Heart right ventricle (tissue), 16 donors: ENCODE measurements around the gene APOO. TPM values are rescaled to one million over a fixed set of nuclear protein-coding genes. Genes with fewer than 3 reads are reported as not detected.
A peak's percentile ranks its signal among the peaks of the same experiment; 100 is the strongest.

Experiments
- ATAC-seq, 8 donors: fragments of 200-7000 bp; cut with Tn5 transposase; one replicate each; pipeline ENCODE4 v1.9.1; 2020; ENCODE audit warnings: mild to moderate bottlenecking in 8 of 8, moderate library complexity in 8 of 8, moderate number of reproducible peaks in 1 of 8
- DNase-seq, 2 donors: peaks; one replicate each; pipeline ENCODE4 v3.0.0-alpha.2; 2020
- H3K27ac ChIP-seq, 10 donors: fragments of 200-600 bp; sonication (generic) in 2 of 10; one replicate each; pipeline versions ENCODE4 v1.5.0 to v1.8.0; 2020 to 2022; ENCODE audit warnings: mild to moderate bottlenecking in 3 of 10
- H3K27me3 ChIP-seq, 7 donors: fragments of 200-600 bp; one replicate each; pipeline ENCODE4 v1.8.0; 2021 to 2022; ENCODE audit warnings: mild to moderate bottlenecking in 2 of 7
- H3K36me3 ChIP-seq, 9 donors: fragments of 200-600 bp; sonication (generic) in 1 of 9; one replicate each; pipeline versions ENCODE4 v1.5.0 to v1.8.0; 2020 to 2022; ENCODE audit warnings: mild to moderate bottlenecking in 2 of 9
- H3K4me1 ChIP-seq, 9 donors: fragments of 200-600 bp; sonication (generic) in 1 of 9; one replicate each; pipeline versions ENCODE4 v1.5.0 to v1.8.0; 2020 to 2022; ENCODE audit warnings: mild to moderate bottlenecking in 4 of 9
- H3K4me3 ChIP-seq, 10 donors: fragments of 200-600 bp; sonication (generic) in 2 of 10; one replicate each; pipeline versions ENCODE4 v1.5.0 to v1.8.0; 2020 to 2022; ENCODE audit warnings: mild to moderate bottlenecking in 7 of 10, moderate library complexity in 2 of 10
- H3K9me3 ChIP-seq, 11 donors: fragments of 200-600 bp in 10 of 11; sonication (generic) in 2 of 11; one replicate each; pipeline versions ENCODE4 v1.5.0 to v1.8.0; 2013 to 2022; ENCODE audit warnings: mild to moderate bottlenecking in 2 of 11, control low read depth in 1 of 11, moderate library complexity in 1 of 11
- WGBS, 2 donors: extraction: QIAGEN DNeasy Blood & Tissue Kit; methylation state at CpG; one replicate each; pipeline ENCODE4 v1.1.7; 2013; ENCODE audit warnings: inconsistent platforms in 1 of 2; 5-methylcytosine and 5-hydroxymethylcytosine counted together
- intact Hi-C, 10 donors: fragments of 100-400 bp; cut with DNase I; formaldehyde crosslinking; loops; one replicate each; pipeline versions ENCODE4 v1.11.1 to v1.14.2; 2022
- polyA plus RNA-seq, 2 donors: library from polyadenylated mRNA; stranded (reverse); fragments of 200-250 nt; gene quantifications; one replicate each; pipeline ENCODE4 v1.2.3, GENCODE V29; 2013
- total RNA-seq, 10 donors: library from RNA; stranded (reverse); fragmentation: NEBNext Ultra II Directional in 3 of 10; extraction: Animal tissue kit (Norgen Biotek cat#: 25700) in 3 of 10; gene quantifications; one replicate each; pipeline versions ENCODE4 v1.2.1 to v1.2.4, GENCODE V29; 2021 to 2023
- TF ChIP-seq, protein P1 (sequence below), 9 donors: fragments of 200-600 bp; sonication (generic) in 2 of 9; IDR thresholded peaks; one replicate each; pipeline versions ENCODE4 v1.5.0 to v1.8.0; 2021 to 2022; ENCODE audit warnings: antibody characterized with exemption in 9 of 9, mild to moderate bottlenecking in 5 of 9, moderate library complexity in 1 of 9
- donor health status: Arrhythmogenic right ventricular cardiomyopathy.
- donor health status: ischemic (EF 13 %, LVEDD 7.1; RV severe dilation, severe dysfunction).
- donor health status: healthy with polysubstance abuse.
- donor health status: DM: no; HTN: yes; CAD: no.
- donor health status: DM: no; HTN: no; CAD: no.
- donor health status: ischemic (EF 25% LVEDD 6.9; RV normal size, moderate dysfunction).
- donor health status: ischemic (EF 25% LVEDD 5.7; RV mildly dilated, moderate dysfunction).
- donor health status: healthy.
- donor health status: DM: yes; HTN: yes; CAD: no.
- donor health status: Ischemic cardiomyopathy.
- donor health status: ischemic (EF 35%, LVEDD 5.7; RV mildly dilated, moderate dysfunction).
- donor health status: nonischemic (EF 11% LVEDD 7.7; RV severe dilation, severe dysfunction).
- donor health status: DM: yes; HTN: yes; CAD: no.
- donor health status: PGD.
- donor health status: ischemic (EF 29% LVEDD 5.4; RV normal size, mild dysfunction).
- donor health status: nonischemic (EF 23%, LVEDD 6.1; RV moderate dilation, normal function).

APOO gene
- total and polyA plus RNA-seq, 12 donors = 60.9 to 132 (median 102) TPM

- intact Hi-C loops = loop anchor here in 1 of 10 donors (5.0 kb wide), 1 partner anchor 107 kb away; no protein-coding TSS in a partner anchor
- H3K36me3 ChIP-seq = no peaks in the 10 kb centered on the region
- TF ChIP-seq, protein P1, sequence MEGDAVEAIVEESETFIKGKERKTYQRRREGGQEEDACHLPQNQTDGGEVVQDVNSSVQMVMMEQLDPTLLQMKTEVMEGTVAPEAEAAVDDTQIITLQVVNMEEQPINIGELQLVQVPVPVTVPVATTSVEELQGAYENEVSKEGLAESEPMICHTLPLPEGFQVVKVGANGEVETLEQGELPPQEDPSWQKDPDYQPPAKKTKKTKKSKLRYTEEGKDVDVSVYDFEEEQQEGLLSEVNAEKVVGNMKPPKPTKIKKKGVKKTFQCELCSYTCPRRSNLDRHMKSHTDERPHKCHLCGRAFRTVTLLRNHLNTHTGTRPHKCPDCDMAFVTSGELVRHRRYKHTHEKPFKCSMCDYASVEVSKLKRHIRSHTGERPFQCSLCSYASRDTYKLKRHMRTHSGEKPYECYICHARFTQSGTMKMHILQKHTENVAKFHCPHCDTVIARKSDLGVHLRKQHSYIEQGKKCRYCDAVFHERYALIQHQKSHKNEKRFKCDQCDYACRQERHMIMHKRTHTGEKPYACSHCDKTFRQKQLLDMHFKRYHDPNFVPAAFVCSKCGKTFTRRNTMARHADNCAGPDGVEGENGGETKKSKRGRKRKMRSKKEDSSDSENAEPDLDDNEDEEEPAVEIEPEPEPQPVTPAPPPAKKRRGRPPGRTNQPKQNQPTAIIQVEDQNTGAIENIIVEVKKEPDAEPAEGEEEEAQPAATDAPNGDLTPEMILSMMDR (IDR thresholded peaks at IDR 0.05) = no peak
- no peaks in the 10 kb centered on the region for H3K27me3 ChIP-seq
- H3K4me3 ChIP-seq = no peak overlapping the region
- WGBS, 2 donors = 77 to 80% methylated on average over 8 of the region's 8 CpGs
- DNase-seq = no peak
- H3K4me1 ChIP-seq = peaks cover 0 to 5% (median 0%) of the 10 kb centered on the region in 9 donors
- H3K27ac ChIP-seq = no peak overlapping the region
- no peak for ATAC-seq
- H3K9me3 ChIP-seq = no peaks in the 10 kb centered on the region
Observed at GRCh38 chrX:23795221-23795620, 112.5 kb downstream of the APOO start.

GRCh38 chrX:23792861-23793553 is 114.7 kb downstream of the APOO start:
- TF ChIP-seq, protein P1 (IDR thresholded peaks at IDR 0.05) = no peak
- WGBS, 2 donors = 56 to 57% methylated on average over 6 of the region's 6 CpGs
- Histone ChIP-seq H3K36me3 (no peaks in the 10 kb centered on the region), H3K4me3 (no peak overlapping the region), H3K9me3 (no peaks in the 10 kb centered on the region), H3K27ac (no peak overlapping the region), H3K27me3 (no peaks in the 10 kb centered on the region), H3K4me1 (peaks cover 0 to 5% (median 0%) of the 10 kb centered on the region in 9 donors)
- ATAC-seq (peak in 4 of 8 donors; percentile 37 to 67 (median 54)), DNase-seq (no peak)
- intact Hi-C loops = no loop called here

DNA sequence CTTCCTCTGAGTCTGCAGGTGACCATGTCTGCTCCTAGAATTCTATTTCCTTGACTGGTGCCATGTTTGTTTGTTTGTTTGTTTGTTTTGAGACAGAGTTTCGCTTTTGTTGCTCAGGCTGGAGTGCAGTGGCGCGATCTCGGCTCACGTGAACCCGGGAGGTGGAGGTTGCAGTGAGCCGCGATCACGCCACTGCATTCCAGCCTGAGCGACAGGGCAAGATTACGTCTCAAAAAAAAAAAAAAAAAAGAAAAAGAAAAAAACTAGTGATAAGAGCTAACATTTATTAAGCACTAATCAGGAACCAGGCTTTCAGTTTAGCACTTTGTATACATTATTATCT is 117.6 kb downstream of the APOO start:
- WGBS, 2 donors = 68 to 71% methylated on average over 10 to 11 of the region's 11 CpGs
- Histone ChIP-seq H3K27ac (no peak overlapping the region), H3K4me1 (peaks cover 0 to 10% (median 0%) of the 10 kb centered on the region in 9 donors), H3K4me3 (no peak overlapping the region), H3K36me3 (peaks cover 0 to 15% (median 0%) of the 10 kb centered on the region in 9 donors), H3K9me3 (no peaks in the 10 kb centered on the region), H3K27me3 (no peaks in the 10 kb centered on the region)
- TF ChIP-seq, protein P1 (IDR thresholded peaks at IDR 0.05) = no peak
- intact Hi-C loops = no loop called here
- DNase-seq (no peak), ATAC-seq (no peak)

DNA sequence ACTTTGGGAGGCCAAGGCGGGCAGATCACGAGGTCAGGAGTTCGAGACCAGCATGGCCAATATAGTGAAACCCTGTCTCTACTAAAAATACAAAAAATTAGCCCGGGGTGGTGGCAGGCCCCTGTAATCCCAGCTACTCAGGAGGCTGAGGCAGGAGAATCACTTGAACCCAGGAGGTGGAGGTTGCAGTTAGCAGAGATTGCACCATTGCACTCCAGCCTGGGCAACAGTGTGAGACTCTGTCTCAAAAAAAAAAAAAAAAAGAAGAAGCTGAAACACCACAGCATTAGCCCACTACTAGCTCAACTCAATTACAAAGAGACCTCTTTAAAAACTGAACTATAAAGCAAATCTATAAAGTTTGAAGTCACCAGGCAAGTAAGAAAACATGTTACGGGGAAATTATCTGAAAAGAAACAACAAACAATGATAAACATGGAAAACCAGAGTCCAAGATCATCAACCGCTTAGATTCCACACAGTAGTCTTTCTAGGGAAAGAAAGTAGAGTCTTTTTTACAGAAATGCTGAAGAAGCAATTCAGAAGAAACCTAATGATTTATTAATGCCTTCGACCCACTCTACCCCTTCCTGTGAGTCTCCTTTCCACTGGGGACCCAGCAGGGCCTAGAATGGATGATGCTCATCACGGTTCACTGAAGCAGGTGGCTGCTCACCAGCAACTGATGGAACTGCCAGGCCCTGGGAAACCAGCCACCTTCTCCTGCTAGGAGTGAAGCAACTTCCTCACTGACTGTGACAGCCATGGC is 118.2 kb downstream of the APOO start:
- DNase-seq = no peak
- H3K27me3 ChIP-seq = no peaks in the 10 kb centered on the region
- peaks cover 0 to 20% (median 0%) of the 10 kb centered on the region in 9 donors for H3K36me3 ChIP-seq
- H3K27ac ChIP-seq = no peak overlapping the region
- WGBS, 2 donors = 93 to 94% methylated on average over 8 of the region's 8 CpGs
- H3K4me1 ChIP-seq = peaks cover 0 to 15% (median 0%) of the 10 kb centered on the region in 9 donors
- H3K4me3 ChIP-seq = no peak overlapping the region
- no peak for ATAC-seq
- H3K9me3 ChIP-seq = no peaks in the 10 kb centered on the region
- TF ChIP-seq, protein P1 (IDR thresholded peaks at IDR 0.05) = no peak
- intact Hi-C loops = loop anchor here in 2 of 10 donors (10.0 kb wide), 2 partner anchors 65 to 115 kb away; partner anchors contain the start of genes APOO (in 1 of the 2) and CXorf58 (in 1 of the 2)
